Measurements from ENCODE around the gene DCDC2C.

Gene DCDC2C

GRCh38 chr2:3674066-3674845 is 29.1 kb upstream of the DCDC2C start:
- no peak for FAIRE-seq

- no peak for FAIRE-seq
Observed at GRCh38 chr2:3675687-3676086, 27.7 kb upstream of the DCDC2C start.

GRCh38 chr2:3677436-3677835 is 25.9 kb upstream of the DCDC2C start:
- FAIRE-seq, result no peak

- FAIRE-seq, result no peak
Observed at GRCh38 chr2:3678212-3678611, 25.2 kb upstream of the DCDC2C start.

GRCh38 chr2:3679180-3679579 is 24.2 kb upstream of the DCDC2C start:
- no peak for FAIRE-seq

- FAIRE-seq, result no peak
Observed at GRCh38 chr2:3679616-3680393, 23.6 kb upstream of the DCDC2C start.

GRCh38 chr2:3680548-3681345 is 22.6 kb upstream of the DCDC2C start:
- no peak for FAIRE-seq

GRCh38 chr2:3681625-3682024 is 21.8 kb upstream of the DCDC2C start:
- no peak for FAIRE-seq

- FAIRE-seq, result no peak
Observed at GRCh38 chr2:3682811-3683210, 20.6 kb upstream of the DCDC2C start.

- no peak for FAIRE-seq
Observed at GRCh38 chr2:3683748-3684454, 19.5 kb upstream of the DCDC2C start.

- no peak for FAIRE-seq
Observed at GRCh38 chr2:3689998-3690748, 13.2 kb upstream of the DCDC2C start.

GRCh38 chr2:3692375-3692774 is 11.0 kb upstream of the DCDC2C start:
- no peak for FAIRE-seq

GRCh38 chr2:3696545-3696944 is 6.8 kb upstream of the DCDC2C start:
- no peak for FAIRE-seq

- no peak for FAIRE-seq
Observed at GRCh38 chr2:3701071-3701470, 2.3 kb upstream of the DCDC2C start.

GRCh38 chr2:3703757-3704355 is 481 bp downstream of the DCDC2C start:
- FAIRE-seq, result no peak

GRCh38 chr2:3704692-3705091 is 1.3 kb downstream of the DCDC2C start:
- no peak for FAIRE-seq

GRCh38 chr2:3705782-3706181 is 2.4 kb downstream of the DCDC2C start:
- FAIRE-seq, result no peak

- no peak for FAIRE-seq
Observed at GRCh38 chr2:3706892-3707291, 3.5 kb downstream of the DCDC2C start.

- FAIRE-seq, result no peak
Observed at GRCh38 chr2:3708576-3708975, 5.2 kb downstream of the DCDC2C start.

- no peak for FAIRE-seq
Observed at GRCh38 chr2:3709225-3709624, 5.8 kb downstream of the DCDC2C start.

GRCh38 chr2:3712424-3712823 is 9.0 kb downstream of the DCDC2C start:
- FAIRE-seq, result no peak

Measured in TTC549 (cell line).